Activated CD8-positive, alpha-beta memory T cell treated with anti-CD3 and anti-CD28 coated beads for 48 hours (primary cell): ENCODE results near the gene AEBP1.
A peak's percentile ranks its signal among the peaks of the same experiment; 100 is the strongest.

Experiments used
- DNase-seq, 3 experiments: peaks; one replicate each; pipeline ENCODE4 v3.0.0-alpha.2; 2020; ENCODE audit warnings: low read depth in 2 of 3, low spot score in 2 of 3

Gene AEBP1

DNA sequence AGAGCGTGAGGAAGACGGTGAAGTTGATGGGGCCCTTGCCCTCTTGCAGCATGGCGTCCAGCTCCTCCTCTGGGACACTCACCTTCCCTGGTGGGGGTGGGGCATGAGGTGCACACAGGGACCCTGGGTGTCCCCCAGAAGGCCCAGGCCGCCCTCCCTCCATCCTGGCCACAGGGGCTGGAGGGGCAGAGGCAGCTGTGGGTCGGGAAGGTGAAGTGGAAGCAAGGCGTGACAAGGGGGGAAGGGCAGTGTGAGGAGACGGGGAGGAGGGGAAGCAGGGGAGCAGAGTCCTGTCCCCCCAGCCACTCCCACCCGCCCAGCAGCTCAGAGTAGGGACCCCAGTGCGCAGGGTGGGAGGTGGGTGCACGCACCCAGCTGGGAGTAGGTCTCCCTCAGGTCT lies 36.2 kb downstream of the AEBP1 start:
- DNase-seq = no peak

- no peak for DNase-seq
Measured at GRCh38 chr7:44141221-44141850, 37.2 kb downstream of the AEBP1 start, which contains the start of gene MYL7. Gene MYL7 (minus strand): TSS chr7:44141332. CDS start chr7:44141305, 27 bp downstream.

DNA sequence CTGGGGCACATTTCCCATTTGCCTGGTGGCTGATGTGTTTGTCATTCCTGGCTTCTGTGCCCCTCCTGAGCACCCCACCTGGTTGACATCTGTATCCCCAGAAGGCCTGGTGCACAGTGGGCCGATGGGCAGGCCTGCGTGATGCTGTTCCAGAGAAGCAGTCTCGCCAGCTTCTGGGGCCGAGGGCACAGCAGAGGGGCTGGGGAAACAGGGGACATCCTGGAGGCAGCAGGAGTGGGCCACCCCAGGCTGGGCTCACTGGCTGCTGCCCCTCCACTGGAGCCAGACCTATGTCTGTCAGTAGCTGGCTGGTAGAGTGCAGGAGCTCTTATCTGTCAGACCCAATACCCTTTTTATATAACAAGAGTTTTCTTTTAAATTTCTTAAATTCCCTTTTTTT lies 37.9 kb downstream of the AEBP1 start:
- DNase-seq = no peak

DNA sequence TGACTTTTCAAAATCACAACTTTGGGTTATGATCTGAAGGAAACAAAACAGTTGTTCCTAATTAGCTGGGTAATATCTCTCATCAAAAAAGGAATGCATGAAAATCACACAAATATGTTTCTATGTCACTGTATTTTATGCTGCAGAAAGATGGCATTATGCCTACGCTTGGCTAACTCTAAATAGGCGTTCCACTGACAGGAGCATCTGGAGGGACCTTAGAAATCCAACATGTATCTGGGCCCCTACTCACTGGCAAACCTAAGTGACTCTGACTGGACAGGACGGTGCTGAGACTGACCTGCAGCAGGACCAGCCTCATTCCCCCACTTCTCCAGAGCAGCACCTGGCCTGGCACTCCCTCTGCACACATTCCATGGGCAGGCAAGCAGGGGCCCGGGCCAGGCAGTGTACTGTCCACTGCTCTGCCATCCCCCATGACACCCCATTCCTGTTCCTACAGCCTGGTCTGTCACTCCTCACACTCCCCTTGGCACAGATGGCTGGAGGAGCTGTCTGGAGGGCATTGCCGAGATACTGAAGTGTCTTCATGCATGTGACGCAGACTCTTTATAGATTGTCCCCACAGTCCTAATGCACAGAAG lies 39.6 kb downstream of the AEBP1 start:
- no peak for DNase-seq

DNA sequence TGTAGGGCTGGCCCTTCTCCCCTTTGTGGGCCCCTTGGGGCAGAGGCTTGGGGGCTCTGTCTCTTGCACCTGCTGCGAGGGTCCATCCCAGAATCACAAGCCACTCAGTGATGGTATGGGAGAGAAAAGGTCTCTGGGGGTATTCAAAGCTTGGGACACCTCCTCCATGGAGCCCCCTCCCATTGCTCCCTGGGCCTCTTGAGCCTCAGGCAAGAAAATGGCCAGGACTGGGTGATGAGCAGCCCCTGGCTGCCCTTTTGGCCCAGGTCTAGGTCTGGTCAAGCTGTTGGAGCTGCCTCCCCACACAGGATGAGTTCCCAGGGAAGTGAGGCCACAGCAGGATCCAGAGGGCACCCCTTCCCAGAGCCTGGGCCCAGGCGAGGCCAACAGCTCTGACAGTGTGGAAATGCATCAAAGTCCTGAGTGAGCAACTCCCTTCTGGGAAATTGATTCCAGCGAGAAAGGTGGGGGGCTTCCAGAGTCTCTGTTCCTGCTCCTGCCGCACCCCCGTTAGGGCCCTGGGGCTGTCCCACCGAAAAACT lies 40.4 kb downstream of the AEBP1 start:
- no peak for DNase-seq

- no peak for DNase-seq
Measured at GRCh38 chr7:44144968-44145478, 40.9 kb downstream of the AEBP1 start.

- DNase-seq = peak in 1 of 3 experiments; percentile 18
Measured at GRCh38 chr7:44145479-44145968, 41.4 kb downstream of the AEBP1 start.

DNA sequence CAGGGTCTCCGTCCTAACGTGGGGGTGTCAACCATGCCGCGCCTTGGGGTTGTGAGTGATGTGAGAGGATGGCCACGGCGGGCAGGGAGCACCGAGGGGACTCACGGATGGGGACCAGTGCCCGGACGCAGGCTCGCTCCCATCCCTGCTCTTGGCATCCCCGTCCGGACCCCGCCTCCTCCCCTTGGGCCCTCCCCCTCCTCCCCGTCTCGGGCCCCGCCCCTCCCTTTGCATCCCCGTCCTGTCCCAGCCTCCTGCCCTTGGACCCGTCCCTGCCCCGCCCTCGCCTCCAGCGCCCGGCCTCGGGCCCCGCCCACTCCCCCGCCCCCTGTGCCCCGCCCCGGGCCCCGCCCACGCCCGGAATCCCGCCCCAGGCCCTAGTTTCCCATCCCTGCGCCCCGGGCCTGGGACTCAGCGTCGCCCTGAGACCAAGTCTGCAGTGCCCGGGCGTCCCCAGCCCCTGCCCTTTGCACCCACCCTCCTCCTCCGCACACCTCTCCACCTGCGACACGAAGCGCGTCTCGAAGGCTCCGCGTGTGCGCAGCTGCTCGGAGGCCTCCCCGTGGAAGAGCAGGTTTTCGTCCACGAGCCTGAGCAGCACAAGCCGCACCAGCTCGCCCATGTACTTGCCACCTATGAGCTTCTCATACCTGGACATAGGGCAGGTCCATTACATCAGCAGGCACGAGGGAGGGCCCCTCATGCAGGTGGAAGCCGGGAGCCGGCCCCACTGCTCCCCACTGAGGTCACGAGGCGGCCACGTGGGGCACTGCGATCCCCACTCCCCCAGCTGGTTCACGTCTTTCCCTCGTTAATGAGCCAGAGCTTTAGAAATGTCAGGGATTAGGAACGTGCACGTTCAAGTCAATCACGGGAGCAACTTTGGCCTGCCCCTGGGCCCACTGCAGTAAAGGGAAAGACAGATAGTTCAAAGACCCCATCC lies 42.1 kb downstream of the AEBP1 start:
- peak in 2 of 3 experiments; percentile 27 to 36 for DNase-seq

DNA sequence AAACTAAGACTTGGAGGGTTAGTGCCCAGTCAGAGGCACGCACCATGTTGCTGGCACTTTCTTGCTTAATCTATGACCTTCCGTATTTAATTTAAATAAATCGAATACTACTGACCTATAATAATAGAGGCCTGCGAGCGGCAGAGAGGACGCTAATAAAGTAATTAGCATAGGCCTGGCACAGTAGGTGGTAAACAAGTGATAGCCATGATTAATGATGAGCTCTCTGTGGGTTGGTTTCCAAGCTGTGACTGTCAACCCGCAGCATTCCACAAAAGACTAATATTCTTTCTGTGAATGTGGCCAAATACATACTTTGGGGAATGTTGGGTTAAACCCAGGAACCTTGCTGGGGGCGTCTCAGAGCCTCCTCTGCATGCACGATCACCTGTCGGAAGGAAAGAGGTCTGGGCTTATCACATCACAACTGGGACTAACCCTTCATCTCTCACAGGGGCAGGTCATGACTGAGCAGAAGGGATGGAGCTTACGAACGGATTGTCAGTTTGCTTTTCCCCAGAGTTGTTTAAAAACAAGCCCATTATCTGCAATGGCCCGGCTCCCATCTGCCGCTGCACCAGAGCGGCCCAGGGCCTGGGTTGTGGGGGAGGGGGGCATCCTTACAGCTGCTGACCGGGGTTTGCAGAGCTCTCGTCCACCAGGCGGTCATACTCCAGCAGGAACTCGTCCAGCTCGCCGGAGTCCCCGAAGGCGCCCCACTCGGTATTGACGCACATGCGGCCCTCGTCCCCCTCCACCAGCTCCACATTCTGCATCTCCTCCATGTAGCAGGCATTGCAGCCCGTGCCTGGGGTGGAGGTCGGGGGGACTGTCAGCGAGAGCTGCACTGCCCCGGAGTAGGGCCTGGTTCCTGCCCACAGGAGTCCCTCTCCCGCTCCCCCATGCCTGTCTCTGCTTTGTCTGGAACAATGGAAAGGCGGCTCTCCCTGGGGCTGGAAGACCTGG lies 43.2 kb downstream of the AEBP1 start:
- no peak for DNase-seq

GRCh38 chr7:44148166-44148565 lies 44.0 kb downstream of the AEBP1 start:
- DNase-seq = no peak

- no peak for DNase-seq
Measured at GRCh38 chr7:44148961-44149536, 44.9 kb downstream of the AEBP1 start.

GRCh38 chr7:44149571-44150465 lies 45.7 kb downstream of the AEBP1 start:
- no peak for DNase-seq

DNA sequence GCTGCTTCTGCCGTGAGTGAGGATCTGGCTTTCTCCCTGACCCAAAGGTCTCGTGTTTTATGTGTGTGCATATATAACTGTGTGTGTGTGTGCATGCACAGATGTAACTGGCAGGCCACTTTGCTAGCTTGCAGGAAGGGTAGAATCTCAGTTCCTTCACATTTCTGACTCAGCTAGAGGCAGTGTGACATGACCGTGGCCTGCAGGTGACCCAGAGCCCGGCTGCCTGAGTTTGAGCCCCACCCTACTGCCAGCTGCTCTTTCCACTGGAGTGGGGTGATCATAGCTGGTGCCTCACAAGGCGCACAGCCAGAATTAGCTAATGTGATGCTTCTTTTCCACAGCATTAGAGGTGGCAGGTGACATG lies 46.3 kb downstream of the AEBP1 start:
- DNase-seq = no peak

GRCh38 chr7:44150966-44151941 lies 47.1 kb downstream of the AEBP1 start:
- no peak for DNase-seq

GRCh38 chr7:44151956-44152355 lies 47.8 kb downstream of the AEBP1 start:
- DNase-seq = no peak

- DNase-seq = no peak
Measured at GRCh38 chr7:44152971-44153947, 49.1 kb downstream of the AEBP1 start.
